Epidermal melanocyte (primary cell): ENCODE results near the gene SAP130.

Experiments
- DNase-seq: peaks from one replicate; pipeline ENCODE4 v3.0.0; 2011; ENCODE audit warnings: low spot score; ENCODE audit not compliant: insufficient read length

The SAP130 gene

GRCh38 chr2:128027801-128028667, at the start of gene SAP130:
Gene SAP130, minus strand, starts transcription at chr2:128028059. Its CDS starts 1,767 bp downstream, at chr2:128026292.
- DNase-seq: peak; percentile 97

DNA sequence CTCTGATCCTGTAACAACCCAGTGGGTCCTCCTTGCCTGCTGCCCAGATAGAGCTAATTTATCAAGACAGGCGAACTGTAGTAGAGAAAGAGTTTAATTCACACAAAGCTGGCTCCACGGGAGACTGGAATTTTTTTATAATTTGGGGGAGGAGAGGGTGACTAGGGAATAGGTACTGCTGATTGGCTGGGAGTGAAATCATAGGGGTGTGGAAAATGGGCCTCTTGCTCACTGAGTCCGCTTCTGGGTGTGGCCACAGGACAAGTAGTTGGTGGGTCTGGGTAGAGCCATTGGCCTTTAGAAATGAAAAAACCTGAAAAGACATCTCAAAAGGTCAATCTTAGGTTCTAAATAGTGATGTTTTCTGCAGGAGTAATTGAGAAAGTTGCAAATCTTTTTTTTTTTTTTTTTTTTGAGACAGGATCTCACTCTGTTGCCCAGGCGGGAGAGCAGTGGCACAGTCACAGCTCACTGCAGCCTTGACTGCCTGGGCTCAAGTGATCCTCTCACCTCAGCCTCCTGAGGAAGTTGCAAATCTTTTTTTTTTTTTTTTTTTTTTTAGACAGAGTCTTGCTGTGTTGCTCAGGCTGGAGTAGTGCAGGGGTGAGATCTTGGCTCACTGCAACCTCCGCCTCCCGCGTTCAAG, 48.7 kb upstream of the SAP130 start:
- DNase-seq: no peak

DNA sequence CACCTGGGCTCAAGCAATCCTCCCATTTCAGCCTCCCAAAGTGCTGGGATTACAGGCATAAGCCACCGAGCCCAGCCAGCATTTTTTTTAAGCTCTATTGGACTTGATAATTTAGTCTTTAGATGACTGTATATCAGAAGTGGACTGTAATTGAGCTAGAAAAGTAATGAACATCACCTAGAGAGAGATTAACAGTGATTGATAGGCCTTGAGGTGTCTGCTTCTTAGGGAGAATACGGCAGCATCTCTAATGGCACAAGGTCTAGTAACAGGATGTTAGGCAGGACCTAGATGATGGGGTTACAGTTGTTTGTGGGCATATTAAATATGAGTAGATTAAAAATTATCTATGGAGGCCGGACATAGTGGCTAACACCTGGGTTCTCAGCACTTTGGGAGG, 45.4 kb upstream of the SAP130 start:
- no peak for DNase-seq

DNA sequence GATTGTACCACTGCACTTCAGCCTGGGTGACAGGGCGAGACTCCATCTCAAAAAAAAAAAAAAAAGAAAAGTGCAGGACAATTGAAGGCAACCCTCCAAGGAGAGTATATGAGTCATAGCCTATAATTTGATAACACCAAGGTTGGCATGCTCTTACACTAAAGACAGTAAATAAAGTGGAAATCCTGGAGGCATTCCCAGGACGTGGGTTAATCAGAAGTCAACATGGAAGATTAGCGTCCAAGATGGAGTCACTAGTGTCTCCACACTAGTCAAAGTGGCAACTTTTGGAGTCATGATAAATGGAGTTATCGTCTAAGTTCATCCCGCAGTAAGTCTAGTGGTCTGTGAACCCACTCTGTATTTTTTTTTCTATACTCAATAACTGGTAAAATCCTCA, 41.9 kb upstream of the SAP130 start:
- DNase-seq: no peak

GRCh38 chr2:128064353-128064752, 36.5 kb upstream of the SAP130 start:
- no peak for DNase-seq

DNA sequence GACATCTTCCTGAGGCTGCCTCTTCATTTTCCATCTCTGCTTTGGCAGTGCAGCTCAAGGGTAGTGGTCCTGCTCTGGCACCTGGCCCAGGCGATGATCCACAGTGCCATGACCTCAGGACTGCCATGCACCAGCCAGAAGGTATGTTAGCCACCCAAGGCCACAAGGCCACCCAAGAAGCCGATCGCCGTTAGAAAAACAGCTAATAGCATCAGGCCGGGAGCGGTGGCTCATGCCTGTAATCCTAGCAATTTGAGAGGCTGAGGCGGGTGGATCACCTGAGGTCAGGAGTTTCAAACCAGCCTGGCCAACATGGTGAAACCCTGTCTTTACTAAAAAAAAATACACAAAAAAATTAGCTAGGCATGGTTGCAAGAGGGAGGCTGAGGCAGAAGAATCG, 34.7 kb upstream of the SAP130 start:
- no peak for DNase-seq

- no peak for DNase-seq
These were observed 30.3 kb upstream of the SAP130 start for GRCh38 chr2:128058114-128058513.

GRCh38 chr2:128057334-128057733, 29.5 kb upstream of the SAP130 start:
- no peak for DNase-seq

DNA sequence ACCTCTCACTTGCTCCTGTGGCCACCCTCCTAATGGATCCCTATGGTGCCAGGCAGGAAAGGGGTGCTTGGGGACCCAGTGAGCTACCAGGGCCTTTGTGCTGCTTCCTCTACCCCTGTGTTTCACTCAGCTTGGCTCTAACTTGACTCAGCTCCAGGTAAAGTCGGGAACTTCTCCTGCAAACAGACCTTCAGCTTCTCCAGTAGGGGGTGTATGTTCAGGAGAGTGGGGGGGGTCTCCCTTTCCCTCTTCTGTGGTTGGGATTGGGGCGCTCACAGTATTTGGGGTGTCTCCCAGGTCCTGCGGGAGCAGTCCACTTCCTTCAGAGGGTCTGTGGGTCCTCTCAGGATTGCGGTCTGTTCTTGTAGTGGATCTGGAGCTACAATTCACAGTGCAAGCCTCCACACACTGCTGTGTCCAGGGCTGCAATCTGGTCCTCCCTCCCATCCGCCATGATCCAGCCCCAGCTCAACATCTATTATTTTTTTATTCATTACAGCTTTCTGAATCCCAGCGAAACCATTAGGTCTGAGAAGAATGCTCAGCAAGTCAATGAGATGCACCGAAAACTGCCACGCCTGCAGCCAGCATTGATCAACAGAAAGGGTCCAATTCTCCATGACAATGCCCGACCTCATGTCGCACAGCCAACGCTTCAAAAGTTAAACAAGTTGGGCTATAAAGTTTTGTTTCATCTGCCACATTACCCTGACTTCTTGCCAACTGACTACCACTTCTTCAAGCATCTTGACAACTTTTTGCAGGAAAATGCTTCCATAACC, 26.4 kb upstream of the SAP130 start:
- DNase-seq: no peak

DNA sequence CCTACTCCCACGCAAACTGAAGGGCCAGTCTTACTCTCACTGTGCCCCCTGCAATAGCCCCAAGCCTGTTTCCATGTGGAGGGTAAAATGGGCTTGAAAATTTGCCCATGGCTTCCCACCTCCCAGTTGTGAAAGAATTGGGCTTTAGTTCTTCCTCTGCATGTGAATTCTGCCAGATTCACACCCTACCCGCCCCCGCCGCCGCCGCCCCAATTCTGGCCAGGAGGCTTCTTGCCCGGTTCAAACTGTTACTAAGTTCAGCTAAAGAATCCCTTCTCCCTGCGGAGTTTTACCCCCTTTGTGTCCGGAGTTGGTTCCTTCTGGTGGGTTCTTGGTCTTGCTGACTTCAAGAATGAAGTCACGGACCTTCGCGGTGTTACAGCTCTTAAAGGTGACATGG, 25.5 kb upstream of the SAP130 start:
- DNase-seq: no peak

DNA sequence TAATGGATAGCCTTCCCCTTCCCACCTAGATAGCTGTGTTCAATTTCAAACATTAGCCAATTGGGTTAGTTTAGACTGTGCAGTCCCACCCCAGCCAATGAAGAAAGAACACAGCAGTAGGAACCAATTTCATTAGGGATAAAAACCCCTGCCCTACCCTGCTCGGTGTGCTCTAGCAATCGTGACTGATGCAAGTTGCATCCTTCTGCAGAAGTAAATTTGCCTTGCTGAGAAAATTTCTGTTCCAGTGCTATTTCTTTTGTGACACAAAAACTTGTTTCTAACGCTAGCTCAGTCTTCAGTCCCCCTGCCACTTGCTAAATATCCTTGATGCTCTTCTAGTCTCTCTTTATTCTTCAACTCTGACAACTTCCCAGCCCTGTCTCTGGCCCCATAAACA, 15.2 kb upstream of the SAP130 start:
- no peak for DNase-seq

- no peak for DNase-seq
These were observed 13.7 kb upstream of the SAP130 start for GRCh38 chr2:128041561-128041960.

DNA sequence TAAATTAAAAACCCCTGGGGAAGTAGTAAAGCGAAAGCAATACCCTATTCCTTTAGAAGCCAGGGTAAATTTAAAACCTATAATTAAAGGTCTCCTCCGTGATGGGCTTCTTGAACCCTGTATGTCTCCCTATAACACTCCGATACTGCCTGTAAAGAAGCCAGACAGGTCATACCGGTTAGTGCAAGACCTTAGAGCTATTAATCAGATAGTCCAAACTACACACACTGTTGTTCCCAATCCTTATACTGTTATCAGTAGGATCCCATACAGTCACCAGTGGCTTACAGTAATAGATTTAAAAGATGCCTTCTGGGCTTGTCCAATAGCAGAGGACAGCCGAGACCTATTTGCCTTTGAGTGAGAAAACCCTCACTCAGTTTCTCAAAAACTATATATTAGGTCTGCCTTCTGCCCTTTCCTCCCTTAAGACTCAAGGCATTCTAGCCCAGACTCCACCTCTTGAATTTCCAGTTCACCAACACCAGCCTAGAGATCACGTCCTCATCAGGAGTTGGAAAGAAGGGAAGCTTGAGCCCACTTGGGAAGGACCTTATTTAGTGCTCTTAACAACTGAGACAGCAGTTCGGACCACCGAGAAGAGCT, 12.4 kb upstream of the SAP130 start:
- no peak for DNase-seq

DNA sequence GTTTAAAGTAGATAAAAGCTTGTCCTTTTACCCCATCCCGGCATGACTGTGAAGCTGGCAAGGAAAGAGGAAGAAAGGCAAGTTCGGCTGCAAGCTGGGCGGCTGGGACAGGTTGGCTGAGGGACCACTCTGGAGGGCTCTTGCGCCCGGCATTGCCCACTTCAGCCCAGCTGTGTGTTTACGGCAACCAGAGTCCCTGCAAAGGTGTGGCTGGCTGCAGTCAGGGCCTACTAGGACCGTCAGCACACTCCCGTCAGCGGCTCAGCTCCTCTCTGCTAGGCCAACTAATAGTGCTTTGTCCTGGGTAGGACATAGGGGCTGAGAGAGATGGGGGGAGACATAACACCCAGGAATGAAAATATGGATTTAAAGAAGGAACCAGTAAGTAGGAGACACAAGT, 11.7 kb upstream of the SAP130 start:
- DNase-seq: no peak

DNA sequence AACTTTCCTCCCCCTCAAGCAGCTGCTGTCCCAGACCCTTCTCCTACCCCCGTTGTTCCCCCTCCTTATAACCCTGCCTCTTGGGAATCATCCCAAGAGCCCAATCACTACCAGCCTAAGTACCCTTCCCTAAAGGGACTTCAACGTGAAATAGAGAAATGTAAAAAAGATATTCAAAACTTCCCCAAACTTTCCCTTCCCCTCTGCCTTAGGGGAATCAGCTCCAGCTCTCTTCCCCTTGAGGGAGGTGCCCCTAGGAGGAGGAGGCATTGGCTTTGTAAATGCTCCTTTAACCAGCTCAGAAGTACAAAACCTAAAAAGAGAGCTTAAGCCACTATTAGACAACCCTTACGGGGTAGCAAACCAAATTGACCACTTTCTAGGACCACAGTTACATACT, 10.6 kb upstream of the SAP130 start:
- DNase-seq: no peak

- no peak for DNase-seq
These were observed 9.8 kb upstream of the SAP130 start for GRCh38 chr2:128037649-128038048.

DNA sequence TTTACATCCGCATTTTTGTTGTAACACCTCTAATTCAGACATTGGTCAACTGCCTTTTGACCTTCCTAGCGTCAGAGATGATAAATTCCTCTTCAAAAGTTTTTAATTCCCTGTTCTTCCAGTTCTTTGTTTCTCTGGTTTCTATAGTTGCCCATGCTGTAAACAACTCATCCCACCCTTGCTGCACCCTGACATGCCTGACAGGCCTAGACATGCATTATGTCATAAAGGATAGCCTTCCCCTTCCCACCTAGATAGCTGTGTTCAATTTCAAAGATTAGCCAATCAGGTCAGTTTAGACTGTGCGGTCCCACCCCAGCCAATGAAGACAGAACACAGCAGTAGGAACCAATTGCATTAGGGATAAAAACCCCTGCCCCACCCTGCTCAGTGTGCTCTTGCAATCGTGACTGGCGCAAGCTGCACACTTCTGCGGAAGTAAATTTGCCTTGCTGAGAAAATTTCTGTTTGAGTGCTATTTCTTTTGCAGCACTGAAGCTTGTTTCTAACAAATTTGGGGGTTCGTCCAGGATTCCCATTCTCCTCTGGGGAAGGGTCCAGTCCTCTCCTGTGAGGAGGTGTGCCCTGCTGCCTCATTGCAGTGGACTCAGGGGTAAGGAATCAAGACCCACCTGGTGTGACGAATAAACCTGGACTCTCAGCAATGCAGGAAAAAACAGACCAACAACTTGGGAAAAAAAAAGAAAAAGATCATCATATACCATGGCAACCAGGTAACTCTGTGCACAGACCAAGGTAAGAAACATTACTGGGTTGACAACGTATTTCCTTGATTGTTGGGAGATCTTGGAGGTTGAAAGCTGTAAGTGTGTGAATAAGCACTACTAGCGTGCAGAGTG, 9.1 kb upstream of the SAP130 start:
- DNase-seq: no peak

DNA sequence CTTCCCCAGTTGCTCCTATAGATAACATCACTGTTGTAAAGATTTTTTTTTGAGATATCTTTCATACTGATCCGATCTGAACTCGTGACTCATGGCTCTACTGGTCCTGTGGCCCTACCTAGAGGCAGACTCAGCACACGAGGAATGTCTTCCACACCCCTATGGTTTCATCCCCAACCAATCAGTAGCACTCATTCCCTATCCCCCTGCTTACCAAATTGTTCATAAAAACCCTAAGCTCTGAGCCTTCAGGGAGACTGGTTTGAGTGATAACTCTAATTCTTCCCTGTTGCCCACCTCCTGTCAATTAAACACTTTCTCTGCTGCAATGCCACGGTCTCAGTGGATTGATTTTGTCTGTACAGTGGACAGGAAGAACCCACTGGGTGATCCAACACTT, 4.2 kb upstream of the SAP130 start:
- DNase-seq: no peak

DNA sequence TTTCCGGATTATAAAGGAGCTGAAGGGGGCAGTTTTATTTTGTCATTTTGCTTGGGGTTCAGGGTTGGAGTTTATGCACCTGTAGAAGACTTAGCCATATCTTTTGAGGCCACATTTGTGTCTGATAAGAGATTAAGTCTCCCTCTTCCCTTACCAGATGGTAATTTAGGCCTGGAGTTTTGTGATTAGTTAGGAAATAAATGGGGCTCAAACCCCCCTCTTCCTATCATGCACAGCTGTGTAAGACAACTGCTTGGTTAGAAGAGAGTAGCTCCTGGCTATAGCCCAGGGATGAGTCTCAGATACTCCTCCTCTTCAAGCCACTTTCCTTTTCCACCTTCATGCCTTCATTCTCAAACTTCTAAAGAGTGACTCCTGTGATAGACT, 802 bp upstream of the SAP130 start:
- no peak for DNase-seq

GRCh38 chr2:128027278-128027800, 520 bp downstream of the SAP130 start:
- DNase-seq: peak; percentile 98
